Cardiac muscle cell (in vitro differentiated cells and primary cell): ENCODE data around the gene PLXNB1. TPM values are rescaled to one million over a fixed set of nuclear protein-coding genes. Genes with fewer than 3 reads are reported as not detected.
A peak's percentile ranks its signal among the peaks of the same experiment; 100 is the strongest.
"Not testable (repeated sequence)": the region's sequence is repeated elsewhere in the genome, so short reads cannot be mapped to it uniquely, and the experiment has no call there.

Source experiments
- DNase-seq, 2 donors: peaks; one replicate each; pipeline versions ENCODE4 v3.0.0 to v3.0.0-alpha.2; 2010 to 2017; ENCODE audit warnings: low read depth in 1 of 2, low spot score in 1 of 2
- H3K27ac ChIP-seq: fragments of 200-600 bp; sonication (generic); 2 replicates; pipeline ENCODE4 v1.5.1; 2016
- H3K27me3 ChIP-seq: fragments of 200-600 bp; sonication (generic); 2 replicates; pipeline ENCODE4 v1.6.0; 2016; ENCODE audit warnings: control low read depth
- H3K36me3 ChIP-seq: fragments of 200-600 bp; sonication (generic); 2 replicates; pipeline ENCODE4 v1.5.1; 2016; ENCODE audit warnings: control low read depth
- H3K4me1 ChIP-seq: fragments of 200-600 bp; sonication (generic); 2 replicates; pipeline ENCODE4 v1.8.1; 2017; ENCODE audit warnings: low read depth, mild to moderate bottlenecking, mixed run types
- H3K4me3 ChIP-seq: fragments of 200-600 bp; sonication (generic); 2 replicates; pipeline ENCODE4 v1.5.1; 2016; ENCODE audit warnings: mild to moderate bottlenecking
- H3K9me3 ChIP-seq: fragments of 200-600 bp; sonication (generic); 2 replicates; pipeline ENCODE4 v1.5.1; 2017; ENCODE audit warnings: low read depth, mild to moderate bottlenecking, control low read depth
- CTCF ChIP-seq: IDR thresholded peaks from 2 replicates; pipeline ENCODE4 v1.5.1; 2012; ENCODE audit warnings: low read depth, mild to moderate bottlenecking, low read length
- polyA plus RNA-seq: library from polyadenylated mRNA; unstranded; fragments of >200 nt; fragmentation: Nextera tagmentation; extraction: Ambion mirVana; gene quantifications from 2 replicates; pipeline ENCODE4 v1.2.1, GENCODE V29; 2016
- total RNA-seq: library from RNA; depleted of rRNA; stranded (reverse); fragments of >200 nt; gene quantifications from 2 replicates; pipeline ENCODE4 v1.2.3, GENCODE V29; 2016

PLXNB1 gene
- total and polyA plus RNA-seq, 2 experiments from 2014 or later: 23.9 to 47.1 TPM

GRCh38 chr3:48475188-48475587 lies 45.3 kb upstream of the PLXNB1 start:
- Histone ChIP-seq H3K4me3 (no peak overlapping the region), H3K27ac (no peak overlapping the region)

GRCh38 chr3:48474619-48475018 lies 44.7 kb upstream of the PLXNB1 start:
- H3K36me3 ChIP-seq: no peaks in the 10 kb centered on the region
- no peak for DNase-seq
- no peak for TF ChIP-seq CTCF
- H3K27me3 ChIP-seq: no peaks in the 10 kb centered on the region
- H3K4me1 ChIP-seq: peaks cover 21% of the 10 kb centered on the region
- no peak overlapping the region for H3K27ac ChIP-seq
- no peaks in the 10 kb centered on the region for H3K9me3 ChIP-seq
- H3K4me3 ChIP-seq: no peak overlapping the region

More at GRCh38 chr3:48475188-48475587, 45.3 kb upstream of the PLXNB1 start:
- Histone ChIP-seq H3K9me3 (no peaks in the 10 kb centered on the region), H3K27me3 (no peaks in the 10 kb centered on the region), H3K4me1 (peaks cover 21% of the 10 kb centered on the region), H3K36me3 (no peaks in the 10 kb centered on the region)
- no peak for DNase-seq
- no peak for TF ChIP-seq CTCF

GRCh38 chr3:48474031-48474430 lies 44.1 kb upstream of the PLXNB1 start:
- H3K4me1 ChIP-seq: peaks cover 21% of the 10 kb centered on the region
- not testable (repeated sequence) for H3K27me3 ChIP-seq

GRCh38 chr3:48473617-48473952 lies 43.7 kb upstream of the PLXNB1 start:
- Histone ChIP-seq H3K4me1 (peaks cover 21% of the 10 kb centered on the region), H3K27ac (peak overlapping the region; percentile 82), H3K27me3 (no peaks in the 10 kb centered on the region), H3K4me3 (no peak overlapping the region), H3K9me3 (no peaks in the 10 kb centered on the region), H3K36me3 (no peaks in the 10 kb centered on the region)
- TF ChIP-seq CTCF: no peak
- no peak for DNase-seq

More at GRCh38 chr3:48474031-48474430, 44.1 kb upstream of the PLXNB1 start:
- H3K4me3 ChIP-seq, DNase-seq, H3K36me3 ChIP-seq, H3K27ac ChIP-seq, H3K9me3 ChIP-seq: not testable (repeated sequence)

GRCh38 chr3:48472923-48473616 lies 43.2 kb upstream of the PLXNB1 start:
- H3K9me3 ChIP-seq: no peaks in the 10 kb centered on the region
- H3K4me3 ChIP-seq: peak overlapping the region; percentile 29
- H3K36me3 ChIP-seq: no peaks in the 10 kb centered on the region
- H3K27ac ChIP-seq: peak overlapping the region; percentile 82
- DNase-seq: peak; percentile 83 to 94
- peaks cover 21% of the 10 kb centered on the region for H3K4me1 ChIP-seq
- TF ChIP-seq CTCF: peak; percentile 40
- H3K27me3 ChIP-seq: no peaks in the 10 kb centered on the region

- H3K27me3 ChIP-seq: no peaks in the 10 kb centered on the region
- H3K4me1 ChIP-seq: peaks cover 21% of the 10 kb centered on the region
- DNase-seq: no peak
- peak overlapping the region; percentile 29 for H3K4me3 ChIP-seq
- H3K36me3 ChIP-seq: no peaks in the 10 kb centered on the region
- no peak for TF ChIP-seq CTCF
- no peaks in the 10 kb centered on the region for H3K9me3 ChIP-seq
- H3K27ac ChIP-seq: peak overlapping the region; percentile 82
Observed at GRCh38 chr3:48472673-48472922, 42.7 kb upstream of the PLXNB1 start.
